Coronary artery (tissue), 2 donors: ENCODE results near the gene RGS1.
"Not testable (repeated sequence)": the region's sequence is repeated elsewhere in the genome, so short reads cannot be mapped to it uniquely, and the experiment has no call there.

Source experiments
- DNase-seq: peaks from one replicate; pipeline ENCODE4 v3.0.0-alpha.2; 2017; ENCODE audit warnings: low spot score
- H3K27ac ChIP-seq, 2 donors: fragments of 200-600 bp; sonication (generic); one replicate each; pipeline ENCODE4 v1.5.1; 2016 to 2019
- H3K4me3 ChIP-seq: fragments of 200-600 bp; sonication (generic); 2 replicates; pipeline ENCODE4 v1.5.1; 2016; ENCODE audit warnings: mild to moderate bottlenecking, moderate library complexity
- CTCF ChIP-seq: fragments of 200-600 bp; sonication (generic); IDR thresholded peaks from one replicate; pipeline ENCODE4 v1.5.1; 2019; ENCODE audit warnings: antibody characterized with exemption

Gene RGS1, protein sequence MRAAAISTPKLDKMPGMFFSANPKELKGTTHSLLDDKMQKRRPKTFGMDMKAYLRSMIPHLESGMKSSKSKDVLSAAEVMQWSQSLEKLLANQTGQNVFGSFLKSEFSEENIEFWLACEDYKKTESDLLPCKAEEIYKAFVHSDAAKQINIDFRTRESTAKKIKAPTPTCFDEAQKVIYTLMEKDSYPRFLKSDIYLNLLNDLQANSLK

DNA sequence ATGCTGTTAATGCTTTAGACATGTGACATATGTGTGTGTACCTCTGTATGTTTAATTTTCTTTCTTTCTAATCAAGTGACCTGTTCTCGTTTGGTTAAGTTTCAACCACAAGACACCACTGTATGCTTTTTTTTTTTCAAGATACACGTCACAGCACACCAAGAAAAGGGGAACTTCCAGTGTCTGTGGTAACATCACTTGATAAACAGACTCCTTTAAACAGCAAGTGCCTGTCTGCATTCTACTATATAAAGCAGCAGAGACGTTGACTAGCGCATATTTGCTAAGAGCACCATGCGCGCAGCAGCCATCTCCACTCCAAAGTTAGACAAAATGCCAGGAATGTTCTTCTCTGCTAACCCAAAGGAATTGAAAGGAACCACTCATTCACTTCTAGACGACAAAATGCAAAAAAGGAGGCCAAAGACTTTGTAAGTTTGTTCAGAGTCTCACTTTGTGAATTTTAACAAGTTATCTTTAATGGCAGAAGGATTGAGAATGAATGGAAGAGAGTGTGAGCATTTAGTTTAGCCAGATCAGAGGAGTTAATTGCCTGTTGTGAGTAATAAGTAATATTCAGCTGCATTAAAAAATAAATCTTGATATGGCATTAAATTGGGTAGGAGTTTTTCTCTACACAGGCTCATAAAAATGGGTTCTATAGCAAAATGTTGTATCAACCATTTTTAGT, at the start of gene RGS1:
RGS1 (plus strand) TSS at position 275 of the 691 bp plus-strand sequence; CDS start at position 295, 20 bp downstream.
- no peak for DNase-seq
- Histone ChIP-seq H3K4me3 (no peak within 1 kb of the TSS), H3K27ac (no peak within 1 kb of the TSS)
- TF ChIP-seq CTCF = no peak

DNA sequence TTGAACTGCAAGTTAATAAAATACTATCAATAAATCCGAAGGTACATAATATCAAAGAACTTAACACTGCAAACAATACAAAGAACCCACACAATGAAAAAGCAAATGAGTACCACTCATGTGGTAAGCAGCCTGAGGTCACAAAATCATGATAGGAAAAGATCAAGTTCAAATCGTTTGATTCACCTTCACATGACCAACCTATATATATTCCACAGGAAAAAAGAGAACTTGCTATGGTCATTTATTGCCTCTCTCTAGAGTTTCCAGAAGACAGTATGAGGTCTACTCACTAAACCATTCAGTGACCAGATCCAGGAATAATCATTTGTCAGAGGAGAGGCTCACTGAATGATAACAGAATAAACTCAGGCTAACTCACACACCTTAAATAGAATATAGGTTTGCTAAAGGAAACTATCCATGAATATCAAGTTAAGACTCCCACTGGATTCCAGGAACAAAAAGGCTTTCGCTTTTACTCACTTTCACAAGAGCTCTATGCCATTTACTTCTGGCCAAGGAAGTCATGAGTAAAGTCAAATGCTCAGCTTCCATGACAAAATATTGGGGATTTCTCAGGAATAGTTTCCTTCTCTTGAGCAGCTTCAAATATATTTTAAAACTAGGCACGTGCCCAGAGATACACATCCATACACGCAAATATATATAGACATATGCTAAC, 48.3 kb upstream of the RGS1 start:
- H3K4me3 ChIP-seq = no peak overlapping the region
- no peak for DNase-seq
- no peak for TF ChIP-seq CTCF
- no peak overlapping the region for H3K27ac ChIP-seq

DNA sequence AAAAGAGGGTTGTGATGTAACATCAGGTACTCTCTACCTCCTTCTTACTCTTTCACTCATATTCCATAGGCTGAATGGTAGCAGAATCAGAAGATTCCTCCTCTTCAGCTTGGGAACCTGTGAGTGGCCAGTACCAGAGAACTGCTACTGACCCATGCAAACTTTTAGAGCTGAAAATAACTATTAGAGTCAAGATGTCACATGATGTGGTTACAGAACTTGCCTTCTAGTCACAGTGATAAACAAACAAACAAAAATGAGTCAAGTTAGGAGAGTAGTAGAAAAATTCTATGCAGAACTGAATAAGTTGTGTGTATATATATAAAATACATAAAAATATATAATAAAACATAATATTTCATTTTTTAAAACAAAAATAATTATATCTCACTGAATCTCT, 47.6 kb upstream of the RGS1 start:
- no peak for TF ChIP-seq CTCF
- Histone ChIP-seq H3K27ac (no peak overlapping the region), H3K4me3 (no peak overlapping the region)
- no peak for DNase-seq

DNA sequence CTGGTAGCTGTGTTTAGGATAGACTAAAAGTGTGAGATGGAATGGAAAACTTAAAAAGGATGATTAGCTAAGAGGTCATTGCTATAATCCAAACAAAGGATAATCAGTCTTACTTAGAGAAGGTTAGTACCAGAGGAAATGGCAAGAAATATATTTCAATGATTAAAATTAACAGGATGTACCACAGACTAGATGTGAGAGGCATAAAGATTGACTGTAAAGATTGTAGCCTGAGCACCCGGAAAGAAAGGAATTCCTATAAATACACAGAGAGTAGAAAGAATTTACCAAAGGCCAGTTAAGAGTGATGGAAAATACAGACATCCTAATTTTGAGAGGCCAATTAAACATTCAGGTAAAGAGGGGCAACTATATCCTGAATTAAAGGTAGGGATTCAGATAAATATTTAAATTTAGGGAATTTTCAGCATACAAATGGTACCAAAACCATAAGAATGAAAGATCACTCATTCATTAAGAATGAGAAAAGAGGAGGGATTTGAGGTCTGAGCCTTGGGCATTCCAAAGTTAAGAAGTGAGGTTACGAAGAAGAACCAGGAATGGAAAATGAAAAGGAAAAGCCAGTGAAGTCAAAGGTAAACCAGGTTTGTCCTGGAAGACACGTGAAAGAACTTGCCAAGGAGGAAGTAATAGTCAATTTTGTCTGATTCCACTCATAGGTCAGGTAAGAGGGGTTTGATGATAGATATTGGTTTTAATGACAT, 46.4 kb upstream of the RGS1 start:
- H3K4me3 ChIP-seq = no peak overlapping the region
- no peak for DNase-seq
- peak overlapping the region in 1 of 2 donors; percentile 35 for H3K27ac ChIP-seq
- no peak for TF ChIP-seq CTCF

GRCh38 chr1:192529811-192530210, 45.8 kb upstream of the RGS1 start:
- TF ChIP-seq CTCF = no peak

DNA sequence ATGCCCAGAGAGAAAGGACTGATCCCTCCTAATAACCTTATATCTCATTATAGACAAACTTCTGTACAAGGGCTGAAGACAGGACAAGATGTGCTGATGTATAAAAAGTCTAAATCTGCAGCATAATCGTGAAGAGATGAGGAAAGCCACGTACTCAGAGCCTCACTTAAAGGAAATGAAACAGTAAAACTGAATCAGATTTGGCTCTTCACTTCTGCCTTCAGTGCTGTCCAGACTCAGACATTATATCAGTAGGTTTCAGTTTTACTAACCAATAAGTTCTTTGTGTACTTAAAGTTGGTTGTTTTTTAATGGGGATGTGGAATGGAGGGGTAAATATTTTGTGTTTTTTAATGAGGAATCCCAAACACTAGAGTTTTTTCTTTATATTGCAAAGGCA, 45.3 kb upstream of the RGS1 start:
- DNase-seq = no peak
- Histone ChIP-seq H3K4me3 (no peak overlapping the region), H3K27ac (peak overlapping the region in 1 of 2 donors; percentile 35)
- no peak for TF ChIP-seq CTCF

More at GRCh38 chr1:192529811-192530210, 45.8 kb upstream of the RGS1 start:
- H3K4me3 ChIP-seq = no peak overlapping the region
- DNase-seq = no peak
- peak overlapping the region in 1 of 2 donors; percentile 35 for H3K27ac ChIP-seq

GRCh38 chr1:192531037-192531703, 44.4 kb upstream of the RGS1 start:
- H3K4me3 ChIP-seq, DNase-seq: not testable (repeated sequence)
- peak overlapping the region in 1 of 2 donors; percentile 35 for H3K27ac ChIP-seq
